ENCODE data around the gene IL17RB.

- no peak for TF ChIP-seq POLR2A (IDR thresholded peaks at IDR 0.05; ENCODE audit: low read length)
- no peak for TF ChIP-seq GATA1 (IDR thresholded peaks at IDR 0.05; ENCODE audit: low read depth, low read length)
These were observed 67.0 kb downstream of the IL17RB start for GRCh38 chr3:53913401-53913800.
